ENCODE measurements around the gene USF3.
A peak's percentile ranks its signal among the peaks of the same experiment; 100 is the strongest.

DNA sequence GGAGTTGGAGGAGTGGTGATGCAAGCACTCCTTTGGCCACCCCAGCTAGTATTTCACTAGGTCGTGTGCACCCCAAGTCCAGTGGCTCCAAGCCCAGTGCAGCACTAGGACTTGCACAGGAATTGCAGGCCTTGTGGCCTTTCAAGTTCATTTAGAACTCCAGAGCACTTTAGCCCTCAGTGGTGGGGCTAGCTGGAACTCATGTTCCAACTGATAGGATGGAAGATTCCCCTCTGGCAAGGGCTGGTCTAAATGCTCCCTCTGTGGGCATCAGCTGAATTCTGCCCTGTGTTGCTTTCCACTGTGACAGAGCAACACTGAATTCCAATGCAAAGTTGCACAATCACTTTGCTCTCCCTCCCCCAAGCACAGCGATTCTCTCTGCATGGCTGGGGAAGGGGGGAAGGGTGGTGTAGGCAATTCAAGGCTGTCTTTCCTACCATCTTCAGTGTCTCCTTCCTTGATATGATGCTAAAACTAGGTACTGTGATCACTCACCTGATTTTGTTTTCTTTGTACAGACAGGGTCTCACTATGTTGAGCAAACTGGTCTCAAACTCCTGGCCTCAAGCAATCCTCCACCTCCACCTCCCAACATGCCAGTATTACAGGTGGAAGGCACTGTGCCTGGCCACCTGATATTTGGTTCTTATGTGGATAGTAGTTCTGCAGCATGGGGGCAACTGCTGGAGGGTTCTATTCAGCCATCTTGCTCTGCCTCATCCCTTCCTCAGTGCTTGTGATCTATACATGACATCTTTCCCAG is 10.3 kb downstream of the USF3 start:
- TF ChIP-seq, protein P1, sequence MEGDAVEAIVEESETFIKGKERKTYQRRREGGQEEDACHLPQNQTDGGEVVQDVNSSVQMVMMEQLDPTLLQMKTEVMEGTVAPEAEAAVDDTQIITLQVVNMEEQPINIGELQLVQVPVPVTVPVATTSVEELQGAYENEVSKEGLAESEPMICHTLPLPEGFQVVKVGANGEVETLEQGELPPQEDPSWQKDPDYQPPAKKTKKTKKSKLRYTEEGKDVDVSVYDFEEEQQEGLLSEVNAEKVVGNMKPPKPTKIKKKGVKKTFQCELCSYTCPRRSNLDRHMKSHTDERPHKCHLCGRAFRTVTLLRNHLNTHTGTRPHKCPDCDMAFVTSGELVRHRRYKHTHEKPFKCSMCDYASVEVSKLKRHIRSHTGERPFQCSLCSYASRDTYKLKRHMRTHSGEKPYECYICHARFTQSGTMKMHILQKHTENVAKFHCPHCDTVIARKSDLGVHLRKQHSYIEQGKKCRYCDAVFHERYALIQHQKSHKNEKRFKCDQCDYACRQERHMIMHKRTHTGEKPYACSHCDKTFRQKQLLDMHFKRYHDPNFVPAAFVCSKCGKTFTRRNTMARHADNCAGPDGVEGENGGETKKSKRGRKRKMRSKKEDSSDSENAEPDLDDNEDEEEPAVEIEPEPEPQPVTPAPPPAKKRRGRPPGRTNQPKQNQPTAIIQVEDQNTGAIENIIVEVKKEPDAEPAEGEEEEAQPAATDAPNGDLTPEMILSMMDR (conservative IDR thresholded peaks at IDR 0.05; ENCODE audit: low read depth, low read length), result no peak
- TF ChIP-seq CEBPB (IDR thresholded peaks at IDR 0.05; ENCODE audit: low read depth, low read length) (peak; percentile 98), MXI1 (IDR thresholded peaks at IDR 0.05; ENCODE audit: borderline replicate concordance, low read depth, low read length) (no peak), ELK1 (IDR thresholded peaks at IDR 0.05; ENCODE audit: borderline replicate concordance, low read depth, low read length) (no peak), RCOR1 (IDR thresholded peaks at IDR 0.05; ENCODE audit: insufficient replicate concordance, low read length) (no peak), NFE2L2 (IDR thresholded peaks at IDR 0.05; ENCODE audit: low read depth, low read length) (no peak), POLR2A (IDR thresholded peaks at IDR 0.05; ENCODE audit: low read depth, low read length) (no peak), RAD21 (IDR thresholded peaks at IDR 0.05; ENCODE audit: low read length) (no peak), MAZ (IDR thresholded peaks at IDR 0.05; ENCODE audit: borderline replicate concordance, low read depth, low read length) (no peak), CHD1 (IDR thresholded peaks at IDR 0.05; ENCODE audit: low read depth, low read length) (no peak), SMC3 (IDR thresholded peaks at IDR 0.05; ENCODE audit: low read depth, low read length) (no peak), BHLHE40 (IDR thresholded peaks at IDR 0.05; ENCODE audit: low read depth, low read length) (no peak), FOS (IDR thresholded peaks at IDR 0.05; ENCODE audit: low read depth, low read length) (no peak)
